ENCODE measurements around the gene STAC2.

The STAC2 gene

GRCh38 chr17:39231091-39231561 is 5.4 kb upstream of the STAC2 start:
- no peak for DNase-seq (ENCODE audit: low read depth, low spot score)
- Histone ChIP-seq H3K27me3 (ENCODE audit: insufficient read depth, insufficient read length) (peaks cover 7% of the 10 kb centered on the region), H3K9ac (ENCODE audit: insufficient read length, low read depth) (peak overlapping the region; percentile 12), H3K4me3 (ENCODE audit: insufficient read length, low read depth) (no peak overlapping the region), H3K36me3 (ENCODE audit: insufficient read depth, insufficient read length, low read length) (no peaks in the 10 kb centered on the region), H3K9me3 (ENCODE audit: insufficient read depth, low read length) (no peaks in the 10 kb centered on the region), H3K4me1 (ENCODE audit: insufficient read depth, insufficient read length) (peaks cover 14% of the 10 kb centered on the region)
- TF ChIP-seq YY1 (IDR thresholded peaks at IDR 0.05; ENCODE audit: insufficient read depth, insufficient read length) = no peak
- TF ChIP-seq SUZ12 (IDR thresholded peaks at IDR 0.05; ENCODE audit: extremely low read depth, insufficient read depth, insufficient read length) = no peak
- TF ChIP-seq ZNF274 (IDR thresholded peaks at IDR 0.05; ENCODE audit: low read depth, low read length) = no peak

- TF ChIP-seq YY1 (IDR thresholded peaks at IDR 0.05; ENCODE audit: insufficient read depth, insufficient read length) (no peak), ZNF274 (IDR thresholded peaks at IDR 0.05; ENCODE audit: low read depth, low read length) (no peak)
- peaks cover 12% of the 10 kb centered on the region for H3K4me1 ChIP-seq (ENCODE audit: insufficient read depth, insufficient read length)
- DNase-seq (ENCODE audit: low read depth, low spot score) = no peak
- H3K36me3 ChIP-seq (ENCODE audit: insufficient read depth, insufficient read length, low read length) = no peaks in the 10 kb centered on the region
- no peak overlapping the region for H3K4me3 ChIP-seq (ENCODE audit: insufficient read length, low read depth)
- no peaks in the 10 kb centered on the region for H3K9me3 ChIP-seq (ENCODE audit: insufficient read depth, low read length)
- peaks cover 12% of the 10 kb centered on the region for H3K27me3 ChIP-seq (ENCODE audit: insufficient read depth, insufficient read length)
- peak overlapping the region; percentile 12 for H3K9ac ChIP-seq (ENCODE audit: insufficient read length, low read depth)
Measured at GRCh38 chr17:39230361-39230760, 4.6 kb upstream of the STAC2 start.

DNA sequence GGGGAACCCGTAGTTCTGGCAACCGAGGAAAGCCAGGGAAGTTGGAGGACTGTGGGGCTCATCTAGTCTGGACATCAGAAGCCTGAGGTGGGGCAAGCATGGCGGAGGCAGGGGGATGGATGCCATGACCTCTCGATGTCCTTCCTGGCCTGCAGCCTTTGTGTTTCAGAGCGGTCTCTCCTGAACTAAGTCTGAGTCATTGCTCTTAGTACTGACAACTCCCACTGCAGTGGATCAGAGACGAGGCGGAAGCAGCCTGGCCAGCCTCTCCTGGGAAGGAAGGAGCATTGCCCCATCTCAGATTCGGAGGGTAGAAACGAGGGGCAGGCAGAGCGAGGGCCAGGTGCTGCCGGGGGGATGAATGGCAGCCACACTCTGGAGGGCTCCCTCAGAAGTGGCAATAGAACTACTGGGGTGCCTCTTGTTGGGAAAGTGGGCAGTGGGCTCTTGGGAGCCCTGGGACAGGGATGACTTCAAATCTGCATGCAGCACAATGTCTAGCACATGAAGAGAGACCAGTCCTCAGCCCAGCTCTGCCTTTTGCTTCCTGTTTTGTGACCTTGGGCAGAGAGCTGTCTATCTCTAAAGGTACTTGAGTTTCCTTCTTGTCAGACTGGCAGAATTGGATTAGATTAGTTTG is 3.6 kb upstream of the STAC2 start:
- Histone ChIP-seq H3K9me3 (ENCODE audit: insufficient read depth, low read length) (no peaks in the 10 kb centered on the region), H3K4me3 (ENCODE audit: insufficient read length, low read depth) (no peak overlapping the region), H3K9ac (ENCODE audit: insufficient read length, low read depth) (no peak overlapping the region), H3K36me3 (ENCODE audit: insufficient read depth, insufficient read length, low read length) (no peaks in the 10 kb centered on the region), H3K4me1 (ENCODE audit: insufficient read depth, insufficient read length) (peaks cover 12% of the 10 kb centered on the region), H3K27me3 (ENCODE audit: insufficient read depth, insufficient read length) (peaks cover 21% of the 10 kb centered on the region)
- no peak for TF ChIP-seq SUZ12 (IDR thresholded peaks at IDR 0.05; ENCODE audit: extremely low read depth, insufficient read depth, insufficient read length)
- TF ChIP-seq ZNF274 (IDR thresholded peaks at IDR 0.05; ENCODE audit: low read depth, low read length) = no peak
- TF ChIP-seq YY1 (IDR thresholded peaks at IDR 0.05; ENCODE audit: insufficient read depth, insufficient read length) = no peak
- DNase-seq (ENCODE audit: low read depth, low spot score) = no peak

- peaks cover 41% of the 10 kb centered on the region for H3K27me3 ChIP-seq (ENCODE audit: insufficient read depth, insufficient read length)
- peaks cover 24% of the 10 kb centered on the region for H3K4me1 ChIP-seq (ENCODE audit: insufficient read depth, insufficient read length)
- no peak for TF ChIP-seq ZNF274 (IDR thresholded peaks at IDR 0.05; ENCODE audit: low read depth, low read length)
- TF ChIP-seq SUZ12 (IDR thresholded peaks at IDR 0.05; ENCODE audit: extremely low read depth, insufficient read depth, insufficient read length) = no peak
- no peak for TF ChIP-seq YY1 (IDR thresholded peaks at IDR 0.05; ENCODE audit: insufficient read depth, insufficient read length)
- H3K36me3 ChIP-seq (ENCODE audit: insufficient read depth, insufficient read length, low read length) = no peaks in the 10 kb centered on the region
- no peak for DNase-seq (ENCODE audit: low read depth, low spot score)
- no peak overlapping the region for H3K9ac ChIP-seq (ENCODE audit: insufficient read length, low read depth)
- no peaks in the 10 kb centered on the region for H3K9me3 ChIP-seq (ENCODE audit: insufficient read depth, low read length)
- no peak overlapping the region for H3K4me3 ChIP-seq (ENCODE audit: insufficient read length, low read depth)
Measured at GRCh38 chr17:39227364-39227919, 1.7 kb upstream of the STAC2 start.

DNA sequence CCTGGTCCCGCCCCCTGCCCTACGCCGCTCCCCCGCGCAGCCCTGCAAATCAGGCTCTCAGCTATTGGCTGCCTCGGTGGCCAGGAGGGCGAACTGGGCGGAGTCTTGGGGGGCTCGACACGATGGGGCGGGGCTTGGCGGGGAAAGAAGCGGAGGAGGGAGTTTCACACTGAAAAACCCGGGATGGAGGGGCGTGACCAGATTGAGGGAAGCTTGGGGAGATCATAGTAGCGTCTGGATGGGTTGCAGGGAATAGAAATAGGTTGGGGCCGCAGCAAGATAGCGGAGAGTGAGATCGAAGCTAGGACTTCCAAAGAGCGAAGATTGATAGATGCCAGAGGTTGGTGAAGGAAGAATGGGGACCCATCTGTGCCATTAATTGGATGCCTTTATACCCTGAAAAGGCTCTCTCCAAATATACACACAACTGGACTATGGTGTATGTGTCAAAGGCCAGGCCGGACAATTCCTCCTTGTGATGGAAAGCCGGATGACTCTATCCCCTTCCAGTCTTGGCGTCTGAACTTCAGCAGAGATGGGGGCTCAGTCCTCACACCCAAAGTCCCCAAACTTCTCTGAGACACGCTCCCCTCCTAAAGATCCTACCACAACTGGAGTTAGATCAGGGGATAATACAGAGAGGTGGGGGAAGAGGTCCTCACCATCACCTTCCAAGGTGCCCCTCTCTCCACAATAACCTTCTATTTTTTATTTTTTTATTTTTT is 376 bp upstream of the STAC2 start:
- peaks cover 21% of the 10 kb centered on the region for H3K4me1 ChIP-seq (ENCODE audit: insufficient read depth, insufficient read length)
- DNase-seq (ENCODE audit: low read depth, low spot score) = peak; percentile 76
- TF ChIP-seq ZNF274 (IDR thresholded peaks at IDR 0.05; ENCODE audit: low read depth, low read length) (no peak), SUZ12 (IDR thresholded peaks at IDR 0.05; ENCODE audit: extremely low read depth, insufficient read depth, insufficient read length) (no peak), YY1 (IDR thresholded peaks at IDR 0.05; ENCODE audit: insufficient read depth, insufficient read length) (no peak)

GRCh38 chr17:39224778-39225307 is 902 bp downstream of the STAC2 start:
- Histone ChIP-seq H3K9me3 (ENCODE audit: insufficient read depth, low read length) (no peaks in the 10 kb centered on the region), H3K4me3 (ENCODE audit: insufficient read length, low read depth) (peak overlapping the region; percentile 60), H3K36me3 (ENCODE audit: insufficient read depth, insufficient read length, low read length) (no peaks in the 10 kb centered on the region), H3K4me1 (ENCODE audit: insufficient read depth, insufficient read length) (peaks cover 23% of the 10 kb centered on the region), H3K9ac (ENCODE audit: insufficient read length, low read depth) (peak overlapping the region; percentile 25), H3K27me3 (ENCODE audit: insufficient read depth, insufficient read length) (peaks cover 48% of the 10 kb centered on the region)
- TF ChIP-seq SUZ12 (IDR thresholded peaks at IDR 0.05; ENCODE audit: extremely low read depth, insufficient read depth, insufficient read length) (peak; percentile 52), ZNF274 (IDR thresholded peaks at IDR 0.05; ENCODE audit: low read depth, low read length) (no peak), YY1 (IDR thresholded peaks at IDR 0.05; ENCODE audit: insufficient read depth, insufficient read length) (no peak)
- no peak for DNase-seq (ENCODE audit: low read depth, low spot score)

More for the DNA sequence above, 376 bp upstream of the STAC2 start:
- Histone ChIP-seq H3K9ac (ENCODE audit: insufficient read length, low read depth) (peak overlapping the region; percentile 6), H3K4me3 (ENCODE audit: insufficient read length, low read depth) (no peak overlapping the region), H3K9me3 (ENCODE audit: insufficient read depth, low read length) (no peaks in the 10 kb centered on the region), H3K36me3 (ENCODE audit: insufficient read depth, insufficient read length, low read length) (no peaks in the 10 kb centered on the region), H3K27me3 (ENCODE audit: insufficient read depth, insufficient read length) (peaks cover 48% of the 10 kb centered on the region)

Data from NT2/D1 (cell line).